Adrenal gland (tissue), 5 donors: ENCODE results near the gene COX7A2L.

Experiments used
- POLR2A ChIP-seq, 2 donors: fragments of 450-650 bp; IDR thresholded peaks; one replicate each; pipeline ENCODE4 v1.6.1; 2017; ENCODE audit warnings: antibody characterized with exemption in 2 of 2, mild to moderate bottlenecking in 2 of 2, moderate library complexity in 1 of 2
- TF ChIP-seq, protein P1 (sequence below), 6 experiments: fragments of 450-650 bp in 4 of 6; fragments of 200-600 bp in 2 of 6; sonication (generic) in 1 of 6; IDR thresholded peaks; 1 replicate in 5 of 6; 2 replicates in 1 of 6; pipeline versions ENCODE4 v1.5.1 to v1.8.0; 2016 to 2021; ENCODE audit warnings: antibody characterized with exemption in 6 of 6, mild to moderate bottlenecking in 2 of 6, moderate library complexity in 1 of 6
- donor health status: DM: no; HTN: no; CAD: no.

- TF ChIP-seq, protein P1, sequence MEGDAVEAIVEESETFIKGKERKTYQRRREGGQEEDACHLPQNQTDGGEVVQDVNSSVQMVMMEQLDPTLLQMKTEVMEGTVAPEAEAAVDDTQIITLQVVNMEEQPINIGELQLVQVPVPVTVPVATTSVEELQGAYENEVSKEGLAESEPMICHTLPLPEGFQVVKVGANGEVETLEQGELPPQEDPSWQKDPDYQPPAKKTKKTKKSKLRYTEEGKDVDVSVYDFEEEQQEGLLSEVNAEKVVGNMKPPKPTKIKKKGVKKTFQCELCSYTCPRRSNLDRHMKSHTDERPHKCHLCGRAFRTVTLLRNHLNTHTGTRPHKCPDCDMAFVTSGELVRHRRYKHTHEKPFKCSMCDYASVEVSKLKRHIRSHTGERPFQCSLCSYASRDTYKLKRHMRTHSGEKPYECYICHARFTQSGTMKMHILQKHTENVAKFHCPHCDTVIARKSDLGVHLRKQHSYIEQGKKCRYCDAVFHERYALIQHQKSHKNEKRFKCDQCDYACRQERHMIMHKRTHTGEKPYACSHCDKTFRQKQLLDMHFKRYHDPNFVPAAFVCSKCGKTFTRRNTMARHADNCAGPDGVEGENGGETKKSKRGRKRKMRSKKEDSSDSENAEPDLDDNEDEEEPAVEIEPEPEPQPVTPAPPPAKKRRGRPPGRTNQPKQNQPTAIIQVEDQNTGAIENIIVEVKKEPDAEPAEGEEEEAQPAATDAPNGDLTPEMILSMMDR (IDR thresholded peaks at IDR 0.05), result no peak
- no peak for TF ChIP-seq POLR2A (IDR thresholded peaks at IDR 0.05)
Measured at GRCh38 chr2:42315844-42316470, 45.1 kb downstream of the COX7A2L start.
